ENCODE measurements around the gene CPZ.

DNA sequence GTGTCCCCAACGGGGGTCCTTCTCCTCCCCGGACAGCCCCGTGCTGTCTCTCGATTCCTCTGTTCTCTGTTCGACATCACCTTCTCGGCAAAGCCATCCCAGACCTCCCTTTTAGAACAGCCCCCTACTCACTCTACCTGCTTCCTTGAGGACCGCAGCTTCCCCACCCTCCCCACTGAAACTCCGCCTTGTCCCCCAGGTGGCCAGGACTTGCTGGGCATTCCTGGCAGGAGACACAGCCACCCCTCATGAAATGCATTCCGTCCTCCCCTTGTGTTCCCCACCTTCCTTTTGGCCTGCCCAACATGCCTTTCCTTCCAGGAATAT is 47.2 kb upstream of the CPZ start:
- TF ChIP-seq CTCF (tag by site-specific recombination; IDR thresholded peaks at IDR 0.05) (no peak), TCF7L2 (IDR thresholded peaks at IDR 0.05; ENCODE audit: borderline replicate concordance, low read depth, low read length) (no peak), YY1 (tag by site-specific recombination; IDR thresholded peaks at IDR 0.05) (no peak), REST (tag by site-specific recombination; IDR thresholded peaks at IDR 0.05) (no peak), BCL11A (tag by site-specific recombination; IDR thresholded peaks at IDR 0.05; ENCODE audit: low read depth) (no peak), ZNF549 (tag by site-specific recombination; IDR thresholded peaks at IDR 0.05) (no peak), ZNF133 (tag by site-specific recombination; IDR thresholded peaks at IDR 0.05) (no peak), RBAK (tag by site-specific recombination; IDR thresholded peaks at IDR 0.05) (no peak), SETDB1 (IDR thresholded peaks at IDR 0.05; ENCODE audit: insufficient read length, low read length) (no peak), ZNF510 (tag by site-specific recombination; IDR thresholded peaks at IDR 0.05; ENCODE audit: insufficient replicate concordance) (no peak), ZNF157 (tag by site-specific recombination; IDR thresholded peaks at IDR 0.05) (no peak)
- TF ChIP-seq, protein P1, sequence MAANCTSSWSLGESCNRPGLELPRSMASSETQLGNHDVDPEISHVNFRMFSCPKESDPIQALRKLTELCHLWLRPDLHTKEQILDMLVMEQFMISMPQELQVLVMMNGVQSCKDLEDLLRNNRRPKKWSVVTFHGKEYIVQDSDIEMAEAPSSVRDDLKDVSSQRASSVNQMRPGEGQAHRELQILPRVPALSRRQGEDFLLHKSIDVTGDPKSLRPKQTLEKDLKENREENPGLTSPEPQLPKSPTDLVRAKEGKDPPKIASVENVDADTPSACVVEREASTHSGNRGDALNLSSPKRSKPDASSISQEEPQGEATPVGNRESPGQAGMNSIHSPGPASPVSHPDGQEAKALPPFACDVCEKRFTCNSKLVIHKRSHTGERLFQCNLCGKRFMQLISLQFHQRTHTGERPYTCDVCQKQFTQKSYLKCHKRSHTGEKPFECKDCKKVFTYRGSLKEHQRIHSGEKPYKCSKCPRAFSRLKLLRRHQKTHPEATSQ (tag by site-specific recombination; IDR thresholded peaks at IDR 0.05), result no peak

Measured in HEK293 (cell line).